Measurements from ENCODE around the gene GLYR1. TPM values are rescaled to one million over a fixed set of nuclear protein-coding genes. Genes with fewer than 3 reads are reported as not detected.

GLYR1 gene
- total and polyA plus RNA-seq, 2 donors from 2014 or later, result 47.9 to 119 TPM

DNA sequence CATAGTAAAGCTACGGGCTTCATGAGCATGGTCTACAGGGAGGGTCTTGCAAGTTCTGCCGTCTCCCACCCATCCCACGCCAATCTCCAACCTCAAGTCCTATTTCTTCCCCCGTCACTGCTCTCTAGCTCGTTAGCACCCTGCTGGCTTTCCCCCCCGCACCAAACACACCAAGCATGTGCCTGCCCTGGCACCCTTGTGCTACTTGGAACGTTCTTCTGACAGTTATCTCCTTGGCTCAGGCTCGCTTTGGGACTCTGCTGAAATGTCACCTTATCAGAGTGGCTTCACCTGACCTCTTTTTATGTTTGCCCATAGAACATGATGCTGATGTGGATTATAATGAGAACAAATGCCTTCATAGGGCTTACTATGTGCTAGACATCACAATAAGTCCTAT is 21.9 kb downstream of the GLYR1 start:
- intact Hi-C loops (cut with DNase I), result no loop called here
- Histone ChIP-seq H3K9ac (ENCODE audit: low read length in 3 of 3) (no peak overlapping the region), H3K4me1 (ENCODE audit: control insufficient read depth in 2 of 3, insufficient read depth in 2 of 3, low read depth in 1 of 3, low read length in 3 of 3) (no peaks in the 10 kb centered on the region), H3K27ac (ENCODE audit: low read depth in 2 of 2, low read length in 2 of 2) (no peak overlapping the region), H3K36me3 (ENCODE audit: control insufficient read depth in 2 of 3, insufficient read depth in 3 of 3, low read length in 3 of 3) (peaks cover 7 to 64% (median 30%) of the 10 kb centered on the region in 3 donors), H3K27me3 (ENCODE audit: control insufficient read depth, insufficient read depth, low read length) (no peaks in the 10 kb centered on the region), H3K4me3 (ENCODE audit: low read length in 3 of 3) (no peak overlapping the region), H3K9me3 (ENCODE audit: control insufficient read depth in 2 of 3, insufficient read depth in 1 of 3, low read length in 3 of 3) (no peaks in the 10 kb centered on the region)
- TF ChIP-seq, protein P1, sequence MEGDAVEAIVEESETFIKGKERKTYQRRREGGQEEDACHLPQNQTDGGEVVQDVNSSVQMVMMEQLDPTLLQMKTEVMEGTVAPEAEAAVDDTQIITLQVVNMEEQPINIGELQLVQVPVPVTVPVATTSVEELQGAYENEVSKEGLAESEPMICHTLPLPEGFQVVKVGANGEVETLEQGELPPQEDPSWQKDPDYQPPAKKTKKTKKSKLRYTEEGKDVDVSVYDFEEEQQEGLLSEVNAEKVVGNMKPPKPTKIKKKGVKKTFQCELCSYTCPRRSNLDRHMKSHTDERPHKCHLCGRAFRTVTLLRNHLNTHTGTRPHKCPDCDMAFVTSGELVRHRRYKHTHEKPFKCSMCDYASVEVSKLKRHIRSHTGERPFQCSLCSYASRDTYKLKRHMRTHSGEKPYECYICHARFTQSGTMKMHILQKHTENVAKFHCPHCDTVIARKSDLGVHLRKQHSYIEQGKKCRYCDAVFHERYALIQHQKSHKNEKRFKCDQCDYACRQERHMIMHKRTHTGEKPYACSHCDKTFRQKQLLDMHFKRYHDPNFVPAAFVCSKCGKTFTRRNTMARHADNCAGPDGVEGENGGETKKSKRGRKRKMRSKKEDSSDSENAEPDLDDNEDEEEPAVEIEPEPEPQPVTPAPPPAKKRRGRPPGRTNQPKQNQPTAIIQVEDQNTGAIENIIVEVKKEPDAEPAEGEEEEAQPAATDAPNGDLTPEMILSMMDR (IDR thresholded peaks at IDR 0.05; ENCODE audit: borderline replicate concordance, extremely low read depth, insufficient read depth), result no peak
- FAIRE-seq (no peak), DNase-seq (no peak)

DNA sequence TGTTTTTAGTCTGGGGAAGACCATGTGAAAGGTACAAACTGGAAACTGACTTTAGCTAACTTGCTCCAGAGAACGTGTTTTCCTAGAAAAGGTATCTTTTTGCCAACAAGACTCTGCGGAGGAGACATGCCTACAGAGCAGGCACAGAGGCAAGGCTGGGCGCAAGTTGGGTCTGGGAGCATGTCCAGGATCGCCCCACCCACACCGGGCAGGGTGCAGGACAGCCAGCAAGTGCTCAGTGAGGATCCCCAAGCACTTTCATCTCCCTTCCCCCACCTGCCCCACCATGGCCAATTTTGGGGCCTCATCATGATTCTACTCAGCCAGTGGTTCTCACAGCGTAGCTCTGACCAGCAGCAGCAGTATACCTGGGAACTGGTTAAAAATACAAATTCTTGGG is 26.4 kb downstream of the GLYR1 start:
- Histone ChIP-seq H3K36me3 (ENCODE audit: control insufficient read depth in 2 of 3, insufficient read depth in 3 of 3, low read length in 3 of 3) (peaks cover 10 to 54% (median 22%) of the 10 kb centered on the region in 3 donors), H3K9me3 (ENCODE audit: control insufficient read depth in 2 of 3, insufficient read depth in 1 of 3, low read length in 3 of 3) (no peaks in the 10 kb centered on the region), H3K4me1 (ENCODE audit: control insufficient read depth in 2 of 3, insufficient read depth in 2 of 3, low read depth in 1 of 3, low read length in 3 of 3) (no peaks in the 10 kb centered on the region), H3K9ac (ENCODE audit: low read length in 3 of 3) (no peak overlapping the region), H3K27ac (ENCODE audit: low read depth in 2 of 2, low read length in 2 of 2) (no peak overlapping the region), H3K27me3 (ENCODE audit: control insufficient read depth, insufficient read depth, low read length) (no peaks in the 10 kb centered on the region), H3K4me3 (ENCODE audit: low read length in 3 of 3) (no peak overlapping the region)
- FAIRE-seq (no peak), DNase-seq (no peak)
- TF ChIP-seq, protein P1 (IDR thresholded peaks at IDR 0.05; ENCODE audit: borderline replicate concordance, extremely low read depth, insufficient read depth), result no peak
- intact Hi-C loops (cut with DNase I), result no loop called here

DNA sequence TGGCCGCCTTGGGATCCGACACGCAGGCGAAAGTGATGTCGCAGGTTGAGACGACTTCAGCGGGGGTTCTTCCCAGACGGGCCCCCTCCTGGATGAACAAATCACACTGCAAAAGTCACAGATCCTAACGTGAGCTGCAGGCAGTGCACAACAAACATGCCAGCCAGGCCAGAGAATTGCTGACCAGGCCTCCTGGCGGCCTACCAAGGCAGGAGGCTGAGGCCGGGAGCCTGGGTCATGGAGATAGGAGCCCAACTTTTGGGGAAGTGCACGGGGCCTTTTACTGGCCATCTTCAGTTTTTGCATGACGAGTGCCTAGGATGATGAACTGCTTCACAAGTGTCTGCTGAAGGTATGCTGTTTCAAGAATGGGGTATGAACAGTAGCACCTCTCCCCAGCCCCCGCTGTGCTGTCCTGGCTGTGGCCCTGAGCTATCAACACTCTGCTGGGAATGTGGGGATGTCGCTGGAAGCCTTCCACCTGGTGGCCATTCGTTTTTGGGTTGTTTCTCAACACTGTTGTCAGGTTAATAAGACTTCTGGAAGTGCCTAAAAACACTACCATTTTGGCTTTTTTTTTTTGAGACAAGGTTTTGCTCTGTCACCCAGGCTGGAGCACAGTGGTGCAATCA is 32.4 kb downstream of the GLYR1 start:
- FAIRE-seq, result no peak
- Histone ChIP-seq H3K4me1 (ENCODE audit: control insufficient read depth in 2 of 3, insufficient read depth in 2 of 3, low read depth in 1 of 3, low read length in 3 of 3) (no peaks in the 10 kb centered on the region), H3K9me3 (ENCODE audit: control insufficient read depth in 2 of 3, insufficient read depth in 1 of 3, low read length in 3 of 3) (no peaks in the 10 kb centered on the region), H3K27ac (ENCODE audit: low read depth in 2 of 2, low read length in 2 of 2) (no peak overlapping the region), H3K27me3 (ENCODE audit: control insufficient read depth, insufficient read depth, low read length) (no peaks in the 10 kb centered on the region), H3K4me3 (ENCODE audit: low read length in 3 of 3) (no peak overlapping the region), H3K36me3 (ENCODE audit: control insufficient read depth in 2 of 3, insufficient read depth in 3 of 3, low read length in 3 of 3) (peaks cover 6 to 41% (median 23%) of the 10 kb centered on the region in 3 donors), H3K9ac (ENCODE audit: low read length in 3 of 3) (no peak overlapping the region)
- intact Hi-C loops (cut with DNase I), result no loop called here
- no peak for DNase-seq
- TF ChIP-seq, protein P1 (IDR thresholded peaks at IDR 0.05; ENCODE audit: borderline replicate concordance, extremely low read depth, insufficient read depth), result no peak

DNA sequence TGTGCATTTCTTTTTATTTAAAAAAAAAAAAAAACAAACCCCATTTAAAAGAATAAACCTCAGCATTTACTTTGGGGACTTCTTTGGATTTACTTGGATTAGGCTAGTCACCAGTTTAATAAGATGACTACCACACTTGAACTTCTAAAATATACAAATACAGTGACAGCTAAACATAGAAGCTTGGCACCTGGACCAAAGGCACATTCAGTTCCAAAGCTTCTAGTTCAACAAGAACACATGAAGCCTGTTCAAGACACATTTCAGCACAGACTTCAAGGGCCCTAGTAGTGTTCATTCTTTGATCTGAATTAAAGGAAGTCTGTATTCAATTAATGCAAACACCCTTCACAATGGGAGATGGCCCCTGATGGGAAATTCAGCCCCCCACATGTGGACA is 33.0 kb downstream of the GLYR1 start:
- no peak for FAIRE-seq
- Histone ChIP-seq H3K36me3 (ENCODE audit: control insufficient read depth in 2 of 3, insufficient read depth in 3 of 3, low read length in 3 of 3) (peaks cover 4 to 41% (median 23%) of the 10 kb centered on the region in 3 donors), H3K4me1 (ENCODE audit: control insufficient read depth in 2 of 3, insufficient read depth in 2 of 3, low read depth in 1 of 3, low read length in 3 of 3) (no peaks in the 10 kb centered on the region), H3K4me3 (ENCODE audit: low read length in 3 of 3) (no peak overlapping the region), H3K9ac (ENCODE audit: low read length in 3 of 3) (no peak overlapping the region), H3K27ac (ENCODE audit: low read depth in 2 of 2, low read length in 2 of 2) (no peak overlapping the region), H3K9me3 (ENCODE audit: control insufficient read depth in 2 of 3, insufficient read depth in 1 of 3, low read length in 3 of 3) (no peaks in the 10 kb centered on the region), H3K27me3 (ENCODE audit: control insufficient read depth, insufficient read depth, low read length) (no peaks in the 10 kb centered on the region)
- intact Hi-C loops (cut with DNase I), result no loop called here
- TF ChIP-seq, protein P1 (IDR thresholded peaks at IDR 0.05; ENCODE audit: borderline replicate concordance, extremely low read depth, insufficient read depth), result no peak
- DNase-seq, result no peak

All from kidney (tissue), 14 donors.